ENCODE results near the gene CYFIP2.

Gene CYFIP2

GRCh38 chr5:157322581-157322980, 56.7 kb downstream of the CYFIP2 start:
- no peak for ATAC-seq
- TF ChIP-seq TSHZ2 (CRISPR knock-in tag; IDR thresholded peaks at IDR 0.05) (no peak), CSRNP3 (CRISPR knock-in tag; IDR thresholded peaks at IDR 0.05) (no peak), CSDC2 (CRISPR knock-in tag; IDR thresholded peaks at IDR 0.05) (no peak), OSR1 (CRISPR knock-in tag; IDR thresholded peaks at IDR 0.05) (no peak)

- no peak for ATAC-seq
- TF ChIP-seq, protein P1, sequence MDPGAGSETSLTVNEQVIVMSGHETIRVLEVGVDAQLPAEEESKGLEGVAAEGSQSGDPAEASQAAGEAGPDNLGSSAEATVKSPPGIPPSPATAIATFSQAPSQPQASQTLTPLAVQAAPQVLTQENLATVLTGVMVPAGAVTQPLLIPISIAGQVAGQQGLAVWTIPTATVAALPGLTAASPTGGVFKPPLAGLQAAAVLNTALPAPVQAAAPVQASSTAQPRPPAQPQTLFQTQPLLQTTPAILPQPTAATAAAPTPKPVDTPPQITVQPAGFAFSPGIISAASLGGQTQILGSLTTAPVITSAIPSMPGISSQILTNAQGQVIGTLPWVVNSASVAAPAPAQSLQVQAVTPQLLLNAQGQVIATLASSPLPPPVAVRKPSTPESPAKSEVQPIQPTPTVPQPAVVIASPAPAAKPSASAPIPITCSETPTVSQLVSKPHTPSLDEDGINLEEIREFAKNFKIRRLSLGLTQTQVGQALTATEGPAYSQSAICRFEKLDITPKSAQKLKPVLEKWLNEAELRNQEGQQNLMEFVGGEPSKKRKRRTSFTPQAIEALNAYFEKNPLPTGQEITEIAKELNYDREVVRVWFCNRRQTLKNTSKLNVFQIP (CRISPR knock-in tag; IDR thresholded peaks at IDR 0.05; ENCODE audit: borderline replicate concordance, low read depth): no peak
- TF ChIP-seq CREB5 (CRISPR knock-in tag; IDR thresholded peaks at IDR 0.05; ENCODE audit: low read depth) (no peak), ARNTL (CRISPR knock-in tag; IDR thresholded peaks at IDR 0.05; ENCODE audit: borderline replicate concordance, low read depth) (no peak), PPARA (CRISPR knock-in tag; IDR thresholded peaks at IDR 0.05; ENCODE audit: borderline replicate concordance) (no peak), ZNF70 (CRISPR knock-in tag; IDR thresholded peaks at IDR 0.05) (no peak), ISL1 (CRISPR knock-in tag; IDR thresholded peaks at IDR 0.05) (no peak), CSDC2 (CRISPR knock-in tag; IDR thresholded peaks at IDR 0.05) (no peak), TSHZ2 (CRISPR knock-in tag; IDR thresholded peaks at IDR 0.05) (no peak)
- TF ChIP-seq, protein P2, sequence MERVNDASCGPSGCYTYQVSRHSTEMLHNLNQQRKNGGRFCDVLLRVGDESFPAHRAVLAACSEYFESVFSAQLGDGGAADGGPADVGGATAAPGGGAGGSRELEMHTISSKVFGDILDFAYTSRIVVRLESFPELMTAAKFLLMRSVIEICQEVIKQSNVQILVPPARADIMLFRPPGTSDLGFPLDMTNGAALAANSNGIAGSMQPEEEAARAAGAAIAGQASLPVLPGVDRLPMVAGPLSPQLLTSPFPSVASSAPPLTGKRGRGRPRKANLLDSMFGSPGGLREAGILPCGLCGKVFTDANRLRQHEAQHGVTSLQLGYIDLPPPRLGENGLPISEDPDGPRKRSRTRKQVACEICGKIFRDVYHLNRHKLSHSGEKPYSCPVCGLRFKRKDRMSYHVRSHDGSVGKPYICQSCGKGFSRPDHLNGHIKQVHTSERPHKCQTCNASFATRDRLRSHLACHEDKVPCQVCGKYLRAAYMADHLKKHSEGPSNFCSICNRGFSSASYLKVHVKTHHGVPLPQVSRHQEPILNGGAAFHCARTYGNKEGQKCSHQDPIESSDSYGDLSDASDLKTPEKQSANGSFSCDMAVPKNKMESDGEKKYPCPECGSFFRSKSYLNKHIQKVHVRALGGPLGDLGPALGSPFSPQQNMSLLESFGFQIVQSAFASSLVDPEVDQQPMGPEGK (CRISPR knock-in tag; IDR thresholded peaks at IDR 0.05; ENCODE audit: borderline replicate concordance): no peak
These were observed 57.3 kb downstream of the CYFIP2 start for GRCh38 chr5:157323107-157323706.

GRCh38 chr5:157324237-157324636, 58.3 kb downstream of the CYFIP2 start:
- ATAC-seq: no peak
- TF ChIP-seq ZNF565 (CRISPR knock-in tag; conservative IDR thresholded peaks at IDR 0.05; ENCODE audit: low read depth) (no peak), RARB (CRISPR knock-in tag; IDR thresholded peaks at IDR 0.05) (no peak), GLIS3 (CRISPR knock-in tag; IDR thresholded peaks at IDR 0.05) (no peak), ESRRG (CRISPR knock-in tag; IDR thresholded peaks at IDR 0.05) (no peak), ZFP30 (CRISPR knock-in tag; IDR thresholded peaks at IDR 0.05) (no peak), ZFP3 (CRISPR knock-in tag; IDR thresholded peaks at IDR 0.05) (no peak), TCF4 (CRISPR knock-in tag; IDR thresholded peaks at IDR 0.05; ENCODE audit: borderline replicate concordance) (no peak), BACH2 (CRISPR knock-in tag; IDR thresholded peaks at IDR 0.05; ENCODE audit: borderline replicate concordance) (no peak), ZC3H10 (CRISPR knock-in tag; IDR thresholded peaks at IDR 0.05) (no peak), OSR1 (CRISPR knock-in tag; IDR thresholded peaks at IDR 0.05) (no peak), CREB5 (CRISPR knock-in tag; IDR thresholded peaks at IDR 0.05; ENCODE audit: low read depth) (no peak), ZNF70 (CRISPR knock-in tag; IDR thresholded peaks at IDR 0.05) (no peak)
- TF ChIP-seq, protein P2 (CRISPR knock-in tag; IDR thresholded peaks at IDR 0.05; ENCODE audit: borderline replicate concordance): no peak

Measured in SK-N-SH treated with all-trans-retinoic acid at 6 μM for 48 hours (cell line).